ENCODE data around the gene TASOR. TPM values are rescaled to one million over a fixed set of nuclear protein-coding genes. Genes with fewer than 3 reads are reported as not detected.
"Not testable (repeated sequence)": the region's sequence is repeated elsewhere in the genome, so short reads cannot be mapped to it uniquely, and the experiment has no call there.

The TASOR gene
- total and polyA plus RNA-seq, 12 donors, result 18.9 to 81.8 (median 46.3) TPM

GRCh38 chr3:56702490-56703315 is 19.6 kb upstream of the TASOR start:
- peak in 6 of 7 donors; percentile 40 to 76 (median 60) for DNase-seq
- TF ChIP-seq POLR2A (IDR thresholded peaks at IDR 0.05), result no peak
- TF ChIP-seq CTCF (IDR thresholded peaks at IDR 0.05), result peak; percentile 83 to 95 (median 90)
- WGBS, 4 donors, result 9 to 32% (median 23%) methylated on average over 5 of the region's 5 CpGs
- intact Hi-C loops (cut with DNase I), result loop anchor here (5.0 kb wide), 2 partner anchors 100 to 285 kb away; partner anchors contain the start of gene ARHGEF3 (in 2 of the 2)
- H3K27ac ChIP-seq, result no peak overlapping the region
- H3K36me3 ChIP-seq (replicated peaks in 1 of 2), result no peaks in the 10 kb centered on the region
- H3K9me3 ChIP-seq (replicated peaks in 1 of 3), result no peaks in the 10 kb centered on the region
- no peak overlapping the region for H3K4me3 ChIP-seq
- peaks cover 0 to 4% of the 10 kb centered on the region in 2 donors for H3K4me1 ChIP-seq (replicated peaks in 1 of 2)
- no peaks in the 10 kb centered on the region for H3K27me3 ChIP-seq

GRCh38 chr3:56700151-56700550 is 17.1 kb upstream of the TASOR start:
- H3K9me3 ChIP-seq (replicated peaks in 1 of 3), result no peaks in the 10 kb centered on the region
- no peak for DNase-seq
- intact Hi-C loops (cut with DNase I), result loop anchor here (5.0 kb wide), 2 partner anchors 102 to 287 kb away; partner anchors contain the start of gene ARHGEF3 (in 2 of the 2)
- WGBS, 4 donors, result 67 to 70% (median 68%) methylated on average over 4 of the region's 4 CpGs
- H3K27me3 ChIP-seq, result no peaks in the 10 kb centered on the region
- H3K4me3 ChIP-seq, result no peak overlapping the region
- H3K4me1 ChIP-seq (replicated peaks in 1 of 2), result peaks cover 0 to 4% of the 10 kb centered on the region in 2 donors
- no peak for TF ChIP-seq CTCF (IDR thresholded peaks at IDR 0.05)
- TF ChIP-seq POLR2A (IDR thresholded peaks at IDR 0.05), result no peak
- H3K27ac ChIP-seq, result no peak overlapping the region
- no peaks in the 10 kb centered on the region for H3K36me3 ChIP-seq (replicated peaks in 1 of 2)

- WGBS, 4 donors, result 55 to 60% (median 60%) methylated on average over 4 of the region's 4 CpGs
- TF ChIP-seq CTCF (IDR thresholded peaks at IDR 0.05), result no peak
- TF ChIP-seq POLR2A (IDR thresholded peaks at IDR 0.05), result no peak
Measured at GRCh38 chr3:56694867-56695683, 12.0 kb upstream of the TASOR start.

GRCh38 chr3:56693750-56694149 is 10.7 kb upstream of the TASOR start:
- 53 to 71% (median 57%) methylated on average over 3 of the region's 3 CpGs for WGBS, 4 donors
- Histone ChIP-seq H3K4me3 (no peak overlapping the region), H3K27me3 (no peaks in the 10 kb centered on the region), H3K36me3 (replicated peaks in 1 of 2) (no peaks in the 10 kb centered on the region), H3K9me3 (replicated peaks in 1 of 3) (no peaks in the 10 kb centered on the region), H3K27ac (peak overlapping the region in 1 of 5 donors; percentile 16), H3K4me1 (replicated peaks in 1 of 2) (no peaks in the 10 kb centered on the region)
- intact Hi-C loops (cut with DNase I), result no loop called here
- TF ChIP-seq POLR2A (IDR thresholded peaks at IDR 0.05), result no peak
- TF ChIP-seq CTCF (IDR thresholded peaks at IDR 0.05), result no peak
- peak in 6 of 7 donors; percentile 29 to 67 (median 54) for DNase-seq

More at GRCh38 chr3:56694867-56695683, 12.0 kb upstream of the TASOR start:
- intact Hi-C loops (cut with DNase I), result no loop called here
- H3K36me3 ChIP-seq (replicated peaks in 1 of 2), result no peaks in the 10 kb centered on the region
- H3K4me1 ChIP-seq (replicated peaks in 1 of 2), result no peaks in the 10 kb centered on the region
- H3K27me3 ChIP-seq, result no peaks in the 10 kb centered on the region
- no peaks in the 10 kb centered on the region for H3K9me3 ChIP-seq (replicated peaks in 1 of 3)
- peak overlapping the region in 1 of 5 donors; percentile 32 for H3K27ac ChIP-seq
- H3K4me3 ChIP-seq, result no peak overlapping the region
- no peak for DNase-seq

GRCh38 chr3:56692520-56693433 is 9.7 kb upstream of the TASOR start:
- H3K9me3 ChIP-seq (replicated peaks in 1 of 3); H3K4me3 ChIP-seq; H3K36me3 ChIP-seq (replicated peaks in 1 of 2); DNase-seq; H3K27ac ChIP-seq; H3K27me3 ChIP-seq; intact Hi-C loops (cut with DNase I); H3K4me1 ChIP-seq (replicated peaks in 1 of 2): not testable (repeated sequence)
- 67 to 84% (median 80%) methylated on average over 13 to 15 of the region's 15 CpGs for WGBS, 4 donors

- DNase-seq; H3K4me1 ChIP-seq (replicated peaks in 1 of 2); H3K27ac ChIP-seq; H3K27me3 ChIP-seq; intact Hi-C loops (cut with DNase I); H3K4me3 ChIP-seq; H3K9me3 ChIP-seq (replicated peaks in 1 of 3); H3K36me3 ChIP-seq (replicated peaks in 1 of 2): not testable (repeated sequence)
- WGBS, 4 donors, result 91 to 100% (median 96%) methylated on average over 6 to 20 of the region's 21 CpGs
Measured at GRCh38 chr3:56692001-56692365, 8.9 kb upstream of the TASOR start.
